ENCODE data around the gene PLEKHJ1. TPM values are rescaled to one million over a fixed set of nuclear protein-coding genes. Genes with fewer than 3 reads are reported as not detected.
A peak's percentile ranks its signal among the peaks of the same experiment; 100 is the strongest.

Gene PLEKHJ1
- total and polyA plus RNA-seq, 9 of the 15 experiments (the other 6 are each of a cell fraction or from before 2014, with no cell fraction given): 1.5 to 188 (median 63.9) TPM

DNA sequence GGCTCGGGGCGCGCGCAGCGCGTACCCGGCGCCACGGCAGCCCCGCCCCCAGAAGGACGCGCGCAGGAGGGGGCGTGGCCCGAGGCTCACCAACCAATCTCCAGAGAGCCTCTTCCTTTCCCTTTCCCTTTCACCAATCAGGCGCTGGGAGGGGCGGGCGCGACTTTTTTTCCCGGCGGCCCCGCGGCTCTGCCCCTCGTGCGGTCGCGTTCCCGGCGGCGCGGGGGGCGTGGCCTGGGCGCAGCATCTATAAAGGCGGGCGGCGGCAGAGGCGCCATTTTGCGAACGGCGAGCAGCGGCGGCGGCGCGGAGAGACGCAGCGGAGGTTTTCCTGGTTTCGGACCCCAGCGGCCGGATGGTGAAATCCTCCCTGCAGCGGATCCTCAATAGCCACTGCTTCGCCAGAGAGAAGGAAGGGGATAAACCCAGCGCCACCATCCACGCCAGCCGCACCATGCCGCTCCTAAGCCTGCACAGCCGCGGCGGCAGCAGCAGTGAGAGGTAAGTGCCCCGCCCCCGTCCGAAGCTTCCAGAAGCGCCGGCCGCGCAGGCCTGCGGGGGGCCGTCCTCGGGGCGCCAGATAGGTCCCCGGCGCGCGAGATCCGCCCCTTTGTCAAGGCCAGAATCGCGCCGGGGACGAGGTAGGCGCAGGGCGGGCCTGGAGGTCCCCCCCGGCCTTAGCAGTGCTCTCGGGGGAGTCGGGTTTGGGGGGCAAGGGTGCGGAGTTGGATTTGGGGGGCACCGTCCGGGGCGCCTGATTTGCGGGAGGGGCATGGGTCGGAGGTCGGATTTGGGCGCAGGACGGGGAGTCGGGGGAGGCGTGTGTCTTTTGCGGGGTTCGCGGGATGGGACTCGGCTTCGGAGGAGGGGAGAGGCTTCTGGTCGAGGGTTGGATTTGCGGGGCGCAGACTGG is 33.4 kb upstream of the PLEKHJ1 start (continued):
- TF ChIP-seq, protein P1, sequence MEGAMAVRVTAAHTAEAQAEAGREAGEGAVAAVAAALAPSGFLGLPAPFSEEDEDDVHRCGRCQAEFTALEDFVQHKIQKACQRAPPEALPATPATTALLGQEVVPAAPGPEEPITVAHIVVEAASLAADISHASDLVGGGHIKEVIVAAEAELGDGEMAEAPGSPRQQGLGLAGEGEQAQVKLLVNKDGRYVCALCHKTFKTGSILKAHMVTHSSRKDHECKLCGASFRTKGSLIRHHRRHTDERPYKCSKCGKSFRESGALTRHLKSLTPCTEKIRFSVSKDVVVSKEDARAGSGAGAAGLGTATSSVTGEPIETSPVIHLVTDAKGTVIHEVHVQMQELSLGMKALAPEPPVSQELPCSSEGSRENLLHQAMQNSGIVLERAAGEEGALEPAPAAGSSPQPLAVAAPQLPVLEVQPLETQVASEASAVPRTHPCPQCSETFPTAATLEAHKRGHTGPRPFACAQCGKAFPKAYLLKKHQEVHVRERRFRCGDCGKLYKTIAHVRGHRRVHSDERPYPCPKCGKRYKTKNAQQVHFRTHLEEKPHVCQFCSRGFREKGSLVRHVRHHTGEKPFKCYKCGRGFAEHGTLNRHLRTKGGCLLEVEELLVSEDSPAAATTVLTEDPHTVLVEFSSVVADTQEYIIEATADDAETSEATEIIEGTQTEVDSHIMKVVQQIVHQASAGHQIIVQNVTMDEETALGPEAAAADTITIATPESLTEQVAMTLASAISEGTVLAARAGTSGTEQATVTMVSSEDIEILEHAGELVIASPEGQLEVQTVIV (CRISPR knock-in tag; IDR thresholded peaks at IDR 0.05; ENCODE audit: borderline replicate concordance): no peak
- TF ChIP-seq U2AF2 (optimal IDR thresholded peaks at IDR 0.05; ENCODE audit: low read depth, low read length): no peak
- no peak for TF ChIP-seq RHOXF2B (CRISPR knock-in tag; conservative IDR thresholded peaks at IDR 0.05)
- TF ChIP-seq HEY1 (CRISPR knock-in tag; IDR thresholded peaks at IDR 0.05; ENCODE audit: borderline replicate concordance): no peak
- peak; percentile 99 for TF ChIP-seq PRPF4 (IDR thresholded peaks at IDR 0.05; ENCODE audit: insufficient read depth, low read depth, low read length, poor library complexity, severe bottlenecking)
- no peak for TF ChIP-seq RBM39 (optimal IDR thresholded peaks at IDR 0.05; ENCODE audit: low read depth, low read length)
- TF ChIP-seq, protein P2, sequence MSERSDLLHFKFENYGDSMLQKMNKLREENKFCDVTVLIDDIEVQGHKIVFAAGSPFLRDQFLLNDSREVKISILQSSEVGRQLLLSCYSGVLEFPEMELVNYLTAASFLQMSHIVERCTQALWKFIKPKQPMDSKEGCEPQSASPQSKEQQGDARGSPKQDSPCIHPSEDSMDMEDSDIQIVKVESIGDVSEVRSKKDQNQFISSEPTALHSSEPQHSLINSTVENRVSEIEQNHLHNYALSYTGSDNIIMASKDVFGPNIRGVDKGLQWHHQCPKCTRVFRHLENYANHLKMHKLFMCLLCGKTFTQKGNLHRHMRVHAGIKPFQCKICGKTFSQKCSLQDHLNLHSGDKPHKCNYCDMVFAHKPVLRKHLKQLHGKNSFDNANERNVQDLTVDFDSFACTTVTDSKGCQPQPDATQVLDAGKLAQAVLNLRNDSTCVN (CRISPR knock-in tag; IDR thresholded peaks at IDR 0.05): peak; percentile 81; the same call in 1 of the 2 replicates
- TF ChIP-seq SNRNP70 (optimal IDR thresholded peaks at IDR 0.05; ENCODE audit: low read depth, low read length): no peak
- no peak for TF ChIP-seq RAD51 (IDR thresholded peaks at IDR 0.05; ENCODE audit: borderline replicate concordance, low read depth)
- TF ChIP-seq SP1 (CRISPR knock-in tag; IDR thresholded peaks at IDR 0.05): peak; percentile 100
- no peak for TF ChIP-seq RFX1 (IDR thresholded peaks at IDR 0.05)
- TF ChIP-seq PTRF (tag; IDR thresholded peaks at IDR 0.05): no peak
- TF ChIP-seq, protein P3, sequence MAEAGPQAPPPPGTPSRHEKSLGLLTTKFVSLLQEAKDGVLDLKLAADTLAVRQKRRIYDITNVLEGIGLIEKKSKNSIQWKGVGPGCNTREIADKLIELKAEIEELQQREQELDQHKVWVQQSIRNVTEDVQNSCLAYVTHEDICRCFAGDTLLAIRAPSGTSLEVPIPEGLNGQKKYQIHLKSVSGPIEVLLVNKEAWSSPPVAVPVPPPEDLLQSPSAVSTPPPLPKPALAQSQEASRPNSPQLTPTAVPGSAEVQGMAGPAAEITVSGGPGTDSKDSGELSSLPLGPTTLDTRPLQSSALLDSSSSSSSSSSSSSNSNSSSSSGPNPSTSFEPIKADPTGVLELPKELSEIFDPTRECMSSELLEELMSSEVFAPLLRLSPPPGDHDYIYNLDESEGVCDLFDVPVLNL (CRISPR knock-in tag; IDR thresholded peaks at IDR 0.05; ENCODE audit: low read depth): no peak
- TF ChIP-seq TEAD1 (CRISPR knock-in tag; IDR thresholded peaks at IDR 0.05): peak in 1 of 2 experiments; percentile 88; a peak in 2 of 4 replicates
- no peak; the same call in 1 of the 2 replicates for TF ChIP-seq CEBPG (CRISPR knock-in tag; IDR thresholded peaks at IDR 0.05)
- TF ChIP-seq CEBPG (tag; conservative IDR thresholded peaks at IDR 0.05 in 1 of 2, IDR thresholded peaks at IDR 0.05 in 1 of 2): no peak
- TF ChIP-seq, protein P4, sequence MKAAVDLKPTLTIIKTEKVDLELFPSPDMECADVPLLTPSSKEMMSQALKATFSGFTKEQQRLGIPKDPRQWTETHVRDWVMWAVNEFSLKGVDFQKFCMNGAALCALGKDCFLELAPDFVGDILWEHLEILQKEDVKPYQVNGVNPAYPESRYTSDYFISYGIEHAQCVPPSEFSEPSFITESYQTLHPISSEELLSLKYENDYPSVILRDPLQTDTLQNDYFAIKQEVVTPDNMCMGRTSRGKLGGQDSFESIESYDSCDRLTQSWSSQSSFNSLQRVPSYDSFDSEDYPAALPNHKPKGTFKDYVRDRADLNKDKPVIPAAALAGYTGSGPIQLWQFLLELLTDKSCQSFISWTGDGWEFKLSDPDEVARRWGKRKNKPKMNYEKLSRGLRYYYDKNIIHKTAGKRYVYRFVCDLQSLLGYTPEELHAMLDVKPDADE (conservative IDR thresholded peaks at IDR 0.05; ENCODE audit: control insufficient read depth, low read depth, low read length): no peak; the same call in 1 of the 2 replicates
- TF ChIP-seq SRSF9 (IDR thresholded peaks at IDR 0.05; ENCODE audit: borderline replicate concordance, low read depth, low read length): no peak
- TF ChIP-seq, protein P5, sequence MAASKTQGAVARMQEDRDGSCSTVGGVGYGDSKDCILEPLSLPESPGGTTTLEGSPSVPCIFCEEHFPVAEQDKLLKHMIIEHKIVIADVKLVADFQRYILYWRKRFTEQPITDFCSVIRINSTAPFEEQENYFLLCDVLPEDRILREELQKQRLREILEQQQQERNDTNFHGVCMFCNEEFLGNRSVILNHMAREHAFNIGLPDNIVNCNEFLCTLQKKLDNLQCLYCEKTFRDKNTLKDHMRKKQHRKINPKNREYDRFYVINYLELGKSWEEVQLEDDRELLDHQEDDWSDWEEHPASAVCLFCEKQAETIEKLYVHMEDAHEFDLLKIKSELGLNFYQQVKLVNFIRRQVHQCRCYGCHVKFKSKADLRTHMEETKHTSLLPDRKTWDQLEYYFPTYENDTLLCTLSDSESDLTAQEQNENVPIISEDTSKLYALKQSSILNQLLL (CRISPR knock-in tag; IDR thresholded peaks at IDR 0.05; ENCODE audit: borderline replicate concordance): no peak

Data from K562 (cell line).